Gastroesophageal sphincter (tissue), 4 donors: Measurements from ENCODE around the gene SLFN5. TPM values are rescaled to one million over a fixed set of nuclear protein-coding genes. Genes with fewer than 3 reads are reported as not detected.
"Not testable (repeated sequence)": the region's sequence is repeated elsewhere in the genome, so short reads cannot be mapped to it uniquely, and the experiment has no call there.

Experiments
- ATAC-seq: fragments of 150-250 bp; one replicate; pipeline ENCODE4 v1.9.1; 2016; ENCODE audit warnings: mild to moderate bottlenecking, moderate library complexity
- H3K27ac ChIP-seq, 4 donors: fragments of 200-600 bp; sonication (generic) in 3 of 4; 1 replicate in 3 of 4; 2 replicates in 1 of 4; pipeline ENCODE4 v1.5.1; 2016 to 2019
- H3K27me3 ChIP-seq: fragments of 200-600 bp; sonication (generic); one replicate; pipeline ENCODE4 v1.5.1; 2019
- H3K36me3 ChIP-seq, 2 donors: fragments of 200-600 bp; sonication (generic); one replicate each; pipeline ENCODE4 v1.5.1; 2019; ENCODE audit warnings: control low read depth in 1 of 2
- H3K4me1 ChIP-seq, 3 donors: fragments of 200-600 bp; sonication (generic); 1 replicate in 2 of 3; 2 replicates in 1 of 3; pipeline ENCODE4 v1.5.1; 2016 to 2019; ENCODE audit warnings: control low read depth in 2 of 3
- H3K4me3 ChIP-seq, 2 donors: fragments of 200-600 bp; sonication (generic); one replicate each; pipeline ENCODE4 v1.5.1; 2019; ENCODE audit warnings: mild to moderate bottlenecking in 1 of 2, moderate library complexity in 1 of 2
- H3K9me3 ChIP-seq, 3 donors: fragments of 200-600 bp; sonication (generic); one replicate each; pipeline ENCODE4 v1.5.1; 2017 to 2019; ENCODE audit warnings: control low read depth in 2 of 3
- EP300 ChIP-seq: sonication (generic); formaldehyde crosslinking; IDR thresholded peaks from one replicate; pipeline ENCODE4 v1.6.1; 2017; ENCODE audit warnings: antibody characterized with exemption, mild to moderate bottlenecking
- POLR2A ChIP-seq, 2 donors: fragments of 450-650 bp; IDR thresholded peaks; one replicate each; pipeline ENCODE4 v1.6.1; 2017; ENCODE audit warnings: antibody characterized with exemption in 2 of 2, mild to moderate bottlenecking in 2 of 2, moderate library complexity in 1 of 2
- POLR2AphosphoS5 ChIP-seq: sonication (generic); formaldehyde crosslinking; IDR thresholded peaks from one replicate; pipeline ENCODE4 v1.6.1; 2017; ENCODE audit warnings: antibody characterized with exemption
- WGBS, 2 donors: methylation state at CpG; one replicate each; pipeline ENCODE4 v1.1.5; 2018; ENCODE audit warnings: low coverage in 1 of 2; 5-methylcytosine and 5-hydroxymethylcytosine counted together
- total RNA-seq, 4 donors: library from RNA; depleted of rRNA; stranded (reverse); fragments of >200 nt; gene quantifications; one replicate each; pipeline ENCODE4 v1.1.0, GENCODE V29; 2016
- TF ChIP-seq, protein P1 (sequence below), 4 experiments: fragments of 200-600 bp in 2 of 4; fragments of 450-650 bp in 2 of 4; sonication (generic) in 1 of 4; IDR thresholded peaks; one replicate each; pipeline ENCODE4 v1.5.1; 2017 to 2019; ENCODE audit warnings: antibody characterized with exemption in 4 of 4, mild to moderate bottlenecking in 2 of 4, moderate library complexity in 2 of 4

The SLFN5 gene
- total RNA-seq, 4 donors from 2014 or later, result 23.5 to 51.2 (median 31.1) TPM

DNA sequence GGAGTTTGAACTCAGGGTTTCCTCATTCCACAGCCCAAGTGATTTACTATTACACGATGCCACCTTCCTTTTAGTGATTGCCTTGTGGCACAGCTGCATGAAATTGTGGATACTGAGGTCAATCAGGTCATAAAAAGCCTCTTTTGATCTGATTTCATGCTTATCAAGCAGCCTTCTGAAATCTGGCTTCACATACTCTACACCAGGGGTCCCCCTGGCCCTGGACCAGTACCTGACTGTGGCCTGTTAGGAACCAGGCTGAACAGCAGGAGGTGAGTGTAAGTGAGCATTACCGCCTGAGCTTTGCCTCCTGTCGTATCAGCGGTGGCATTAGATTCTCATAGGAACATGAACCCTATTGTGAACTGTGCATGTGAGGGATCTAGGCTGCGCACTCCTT is 13.8 kb downstream of the SLFN5 start:
- Histone ChIP-seq H3K4me1 (peaks cover 3 to 54% (median 15%) of the 10 kb centered on the region in 3 donors), H3K27ac (peak overlapping the region in 3 of 4 donors; percentile 40 to 78 (median 40)), H3K4me3 (no peak overlapping the region), H3K27me3 (no peaks in the 10 kb centered on the region), H3K9me3 (no peaks in the 10 kb centered on the region), H3K36me3 (peaks cover 0 to 22% of the 10 kb centered on the region in 2 donors)
- no peak for ATAC-seq
- 40 to 80% methylated on average over 1 of the region's 5 CpGs for WGBS, 2 donors
- TF ChIP-seq, protein P1, sequence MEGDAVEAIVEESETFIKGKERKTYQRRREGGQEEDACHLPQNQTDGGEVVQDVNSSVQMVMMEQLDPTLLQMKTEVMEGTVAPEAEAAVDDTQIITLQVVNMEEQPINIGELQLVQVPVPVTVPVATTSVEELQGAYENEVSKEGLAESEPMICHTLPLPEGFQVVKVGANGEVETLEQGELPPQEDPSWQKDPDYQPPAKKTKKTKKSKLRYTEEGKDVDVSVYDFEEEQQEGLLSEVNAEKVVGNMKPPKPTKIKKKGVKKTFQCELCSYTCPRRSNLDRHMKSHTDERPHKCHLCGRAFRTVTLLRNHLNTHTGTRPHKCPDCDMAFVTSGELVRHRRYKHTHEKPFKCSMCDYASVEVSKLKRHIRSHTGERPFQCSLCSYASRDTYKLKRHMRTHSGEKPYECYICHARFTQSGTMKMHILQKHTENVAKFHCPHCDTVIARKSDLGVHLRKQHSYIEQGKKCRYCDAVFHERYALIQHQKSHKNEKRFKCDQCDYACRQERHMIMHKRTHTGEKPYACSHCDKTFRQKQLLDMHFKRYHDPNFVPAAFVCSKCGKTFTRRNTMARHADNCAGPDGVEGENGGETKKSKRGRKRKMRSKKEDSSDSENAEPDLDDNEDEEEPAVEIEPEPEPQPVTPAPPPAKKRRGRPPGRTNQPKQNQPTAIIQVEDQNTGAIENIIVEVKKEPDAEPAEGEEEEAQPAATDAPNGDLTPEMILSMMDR (IDR thresholded peaks at IDR 0.05), result no peak
- no peak for TF ChIP-seq EP300
- TF ChIP-seq POLR2A (IDR thresholded peaks at IDR 0.05), result no peak
- no peak for TF ChIP-seq POLR2AphosphoS5

- peak; percentile 44 for ATAC-seq
Measured at GRCh38 chr17:35257208-35257659, 14.4 kb downstream of the SLFN5 start.

GRCh38 chr17:35259001-35259400 is 16.1 kb downstream of the SLFN5 start:
- H3K4me1 ChIP-seq, result peaks cover 3 to 33% (median 12%) of the 10 kb centered on the region in 3 donors
- H3K9me3 ChIP-seq, result no peaks in the 10 kb centered on the region
- no peak overlapping the region for H3K4me3 ChIP-seq
- 79 to 88% methylated on average over 6 of the region's 6 CpGs for WGBS, 2 donors
- no peak for ATAC-seq
- H3K36me3 ChIP-seq, result peaks cover 0 to 46% of the 10 kb centered on the region in 2 donors
- no peak overlapping the region for H3K27ac ChIP-seq
- TF ChIP-seq POLR2AphosphoS5, result no peak
- TF ChIP-seq, protein P1 (IDR thresholded peaks at IDR 0.05), result no peak
- H3K27me3 ChIP-seq, result no peaks in the 10 kb centered on the region

More at GRCh38 chr17:35257208-35257659, 14.4 kb downstream of the SLFN5 start:
- H3K4me1 ChIP-seq, result peaks cover 3 to 51% (median 15%) of the 10 kb centered on the region in 3 donors
- H3K9me3 ChIP-seq, result no peaks in the 10 kb centered on the region
- no peaks in the 10 kb centered on the region for H3K27me3 ChIP-seq
- TF ChIP-seq POLR2AphosphoS5 (peak; percentile 89), POLR2A (IDR thresholded peaks at IDR 0.05) (no peak)
- TF ChIP-seq, protein P1 (IDR thresholded peaks at IDR 0.05), result no peak
- peak overlapping the region in 3 of 4 donors; percentile 40 to 78 (median 40) for H3K27ac ChIP-seq
- H3K4me3 ChIP-seq, result no peak overlapping the region
- peaks cover 0 to 28% of the 10 kb centered on the region in 2 donors for H3K36me3 ChIP-seq
- 18 to 30% methylated on average over 4 of the region's 4 CpGs for WGBS, 2 donors

- ATAC-seq, result no peak
- TF ChIP-seq POLR2A (IDR thresholded peaks at IDR 0.05), result no peak
- no peak for TF ChIP-seq EP300
- TF ChIP-seq, protein P1 (IDR thresholded peaks at IDR 0.05), result no peak
- no peak for TF ChIP-seq POLR2AphosphoS5
- H3K9me3 ChIP-seq, result no peaks in the 10 kb centered on the region
- 69 to 100% methylated on average over 3 of the region's 5 CpGs for WGBS, 2 donors
- peaks cover 0 to 81% of the 10 kb centered on the region in 2 donors for H3K36me3 ChIP-seq
- H3K4me3 ChIP-seq, result no peak overlapping the region
- H3K4me1 ChIP-seq, result no peaks in the 10 kb centered on the region
- H3K27ac ChIP-seq, result no peak overlapping the region
- no peaks in the 10 kb centered on the region for H3K27me3 ChIP-seq
Measured at GRCh38 chr17:35265071-35265470, 22.2 kb downstream of the SLFN5 start.

- H3K27ac ChIP-seq, result no peak overlapping the region
- H3K27me3 ChIP-seq, result no peaks in the 10 kb centered on the region
- no peaks in the 10 kb centered on the region for H3K4me1 ChIP-seq
- no peak overlapping the region for H3K4me3 ChIP-seq
- no peaks in the 10 kb centered on the region for H3K9me3 ChIP-seq
- no peak for TF ChIP-seq EP300
- no peak for TF ChIP-seq POLR2A (IDR thresholded peaks at IDR 0.05)
- no peak for TF ChIP-seq POLR2AphosphoS5
- TF ChIP-seq, protein P1 (IDR thresholded peaks at IDR 0.05), result no peak
- peaks cover 0 to 80% of the 10 kb centered on the region in 2 donors for H3K36me3 ChIP-seq
- no peak for ATAC-seq
- WGBS, 2 donors, result 73 to 85% methylated on average over 10 to 11 of the region's 11 CpGs
Measured at GRCh38 chr17:35265566-35266141, 22.8 kb downstream of the SLFN5 start.

- WGBS, 2 donors, result 83 to 85% methylated on average over 4 of the region's 13 CpGs
- H3K4me1 ChIP-seq, H3K27me3 ChIP-seq, ATAC-seq, H3K4me3 ChIP-seq, H3K27ac ChIP-seq, H3K9me3 ChIP-seq, H3K36me3 ChIP-seq: not testable (repeated sequence)
Measured at GRCh38 chr17:35274167-35275066, 31.5 kb downstream of the SLFN5 start.

DNA sequence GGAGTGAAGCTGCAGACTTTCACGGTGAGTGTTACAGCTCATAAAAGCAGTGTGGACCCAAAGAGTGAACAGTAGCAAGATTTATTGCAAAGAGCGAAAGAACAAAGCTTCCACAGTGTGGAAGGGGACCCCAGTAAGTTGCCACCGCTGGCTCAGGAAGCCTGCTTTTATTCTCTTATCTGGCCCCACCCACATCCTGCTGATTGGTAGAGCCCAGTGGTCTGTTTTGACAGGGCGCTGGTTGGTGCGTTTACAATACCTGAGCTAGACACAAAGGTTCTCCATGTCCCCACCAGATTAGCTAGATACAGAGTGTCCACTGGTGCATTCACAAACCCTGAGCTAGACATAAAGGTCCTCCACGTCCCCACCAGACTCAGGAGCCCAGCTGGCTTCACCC is 35.6 kb downstream of the SLFN5 start:
- H3K4me3 ChIP-seq, H3K4me1 ChIP-seq, H3K36me3 ChIP-seq, ATAC-seq, H3K27ac ChIP-seq, H3K9me3 ChIP-seq, H3K27me3 ChIP-seq: not testable (repeated sequence)
- 73 to 96% methylated on average over 2 to 4 of the region's 6 CpGs for WGBS, 2 donors
